OCI-LY3 (cell line): ENCODE data around the gene TIMM13.

Experiments used
- H2AFZ ChIP-seq: fragments of 200-600, 300-600 bp; shearing (Covaris generic); 2 replicates; pipeline ENCODE4 v1.6.0; 2014; ENCODE audit warnings: antibody characterized with exemption, low read depth, low read length
- H3K27ac ChIP-seq: fragments of 200-600, 300-600 bp; sonication (generic); 2 replicates; pipeline ENCODE4 v1.5.1; 2014; ENCODE audit warnings: mild to moderate bottlenecking, low read length, moderate library complexity, mixed read lengths
- H3K27me3 ChIP-seq: fragments of 200-600, 300-600 bp; sonication (generic); 2 replicates; pipeline ENCODE4 v1.6.1; 2014; ENCODE audit warnings: low read depth, low read length, mixed read lengths
- H3K36me3 ChIP-seq: fragments of 200-600, 300-600 bp; sonication (generic); replicated peaks from 2 replicates; pipeline ENCODE3; 2014; ENCODE audit warnings: low read depth, low read length, mixed read lengths
- H3K4me1 ChIP-seq: fragments of 300-600, 200-600 bp; sonication (generic); 2 replicates; pipeline ENCODE4 v1.6.1; 2014; ENCODE audit warnings: low read length, mixed read lengths
- H3K4me2 ChIP-seq: fragments of 200-600, 300-600 bp; sonication (generic); 2 replicates; pipeline ENCODE4 v1.6.1; 2014; ENCODE audit warnings: low read length, mixed read lengths
- H3K4me3 ChIP-seq: fragments of 300-600, 200-600 bp; sonication (generic); 2 replicates; pipeline ENCODE4 v1.5.1; 2014; ENCODE audit warnings: antibody characterized with exemption, mild to moderate bottlenecking, low read length, moderate library complexity
- H3K79me2 ChIP-seq: fragments of 300-600, 200-600 bp; shearing (Covaris generic); 2 replicates; pipeline ENCODE4 v1.6.1; 2014; ENCODE audit warnings: mild to moderate bottlenecking, low read length, mixed read lengths
- H3K9ac ChIP-seq: fragments of 300-600, 200-600 bp; shearing (Covaris generic); 2 replicates; pipeline ENCODE4 v1.6.0; 2014; ENCODE audit warnings: mild to moderate bottlenecking, low read length, moderate library complexity
- H3K9me3 ChIP-seq: fragments of 200-600, 300-600 bp; shearing (Covaris generic); 2 replicates; pipeline ENCODE4 v1.6.1; 2014; ENCODE audit warnings: low read length, mixed read lengths; ENCODE audit not compliant: insufficient read depth
- H4K20me1 ChIP-seq: fragments of 200-600, 300-600 bp; sonication (generic); 2 replicates; pipeline ENCODE4 v1.6.1; 2016; ENCODE audit warnings: low read length, mixed read lengths; ENCODE audit not compliant: insufficient read depth
- EZH2phosphoT487 ChIP-seq: fragments of 200-600 bp; shearing (Covaris generic); IDR thresholded peaks from 2 replicates; pipeline ENCODE4 v1.6.1; 2018; ENCODE audit warnings: antibody characterized with exemption, mixed run types, low read depth
- TF ChIP-seq, protein P1 (sequence below): fragments of 200-600, 300-600 bp; sonication (generic); IDR thresholded peaks from 2 replicates; pipeline ENCODE4 v1.5.1; 2014; ENCODE audit warnings: antibody characterized with exemption, low read length, low read depth

Gene TIMM13

DNA sequence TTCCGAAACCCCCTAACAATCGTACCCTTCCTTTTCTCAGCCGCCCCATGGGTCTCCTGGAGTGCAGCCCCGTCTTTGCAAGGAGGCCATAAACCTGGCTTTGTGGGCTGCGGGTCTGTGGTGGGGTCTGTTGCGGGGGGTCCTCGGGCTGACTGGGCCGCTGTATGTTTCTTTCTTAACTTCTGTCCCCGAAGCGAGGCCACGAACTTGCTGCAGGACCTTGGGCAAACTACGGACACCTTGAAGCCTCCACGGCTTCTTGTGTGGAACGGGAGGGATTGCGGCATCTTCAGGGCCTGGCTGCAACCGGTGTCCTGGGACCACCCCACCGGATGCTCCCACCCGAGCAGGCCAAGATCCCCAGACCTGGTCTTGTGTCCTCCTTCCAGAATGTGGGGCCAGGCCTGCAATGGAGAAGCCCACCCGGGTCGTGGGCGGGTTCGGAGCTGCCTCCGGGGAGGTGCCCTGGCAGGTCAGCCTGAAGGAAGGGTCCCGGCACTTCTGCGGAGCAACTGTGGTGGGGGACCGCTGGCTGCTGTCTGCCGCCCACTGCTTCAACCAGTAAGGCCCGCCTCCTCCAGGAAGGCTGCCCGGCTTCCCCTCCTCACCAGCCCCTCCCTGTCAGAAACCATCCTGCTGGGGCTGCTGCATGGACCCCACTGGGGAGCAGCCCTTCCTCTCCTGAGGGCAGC, 12.0 kb downstream of the TIMM13 start:
- H3K9ac ChIP-seq, result no peak overlapping the region
- no peaks in the 10 kb centered on the region for H3K79me2 ChIP-seq
- H4K20me1 ChIP-seq, result no peaks in the 10 kb centered on the region
- H3K27ac ChIP-seq, result no peak overlapping the region
- H3K4me1 ChIP-seq, result no peaks in the 10 kb centered on the region
- no peak overlapping the region for H3K4me3 ChIP-seq
- peaks cover 3% of the 10 kb centered on the region for H3K36me3 ChIP-seq
- H2AFZ ChIP-seq, result no peak overlapping the region
- H3K4me2 ChIP-seq, result no peak overlapping the region
- no peaks in the 10 kb centered on the region for H3K27me3 ChIP-seq
- H3K9me3 ChIP-seq, result no peaks in the 10 kb centered on the region
- TF ChIP-seq, protein P1, sequence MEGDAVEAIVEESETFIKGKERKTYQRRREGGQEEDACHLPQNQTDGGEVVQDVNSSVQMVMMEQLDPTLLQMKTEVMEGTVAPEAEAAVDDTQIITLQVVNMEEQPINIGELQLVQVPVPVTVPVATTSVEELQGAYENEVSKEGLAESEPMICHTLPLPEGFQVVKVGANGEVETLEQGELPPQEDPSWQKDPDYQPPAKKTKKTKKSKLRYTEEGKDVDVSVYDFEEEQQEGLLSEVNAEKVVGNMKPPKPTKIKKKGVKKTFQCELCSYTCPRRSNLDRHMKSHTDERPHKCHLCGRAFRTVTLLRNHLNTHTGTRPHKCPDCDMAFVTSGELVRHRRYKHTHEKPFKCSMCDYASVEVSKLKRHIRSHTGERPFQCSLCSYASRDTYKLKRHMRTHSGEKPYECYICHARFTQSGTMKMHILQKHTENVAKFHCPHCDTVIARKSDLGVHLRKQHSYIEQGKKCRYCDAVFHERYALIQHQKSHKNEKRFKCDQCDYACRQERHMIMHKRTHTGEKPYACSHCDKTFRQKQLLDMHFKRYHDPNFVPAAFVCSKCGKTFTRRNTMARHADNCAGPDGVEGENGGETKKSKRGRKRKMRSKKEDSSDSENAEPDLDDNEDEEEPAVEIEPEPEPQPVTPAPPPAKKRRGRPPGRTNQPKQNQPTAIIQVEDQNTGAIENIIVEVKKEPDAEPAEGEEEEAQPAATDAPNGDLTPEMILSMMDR, result no peak
- no peak for TF ChIP-seq EZH2phosphoT487

DNA sequence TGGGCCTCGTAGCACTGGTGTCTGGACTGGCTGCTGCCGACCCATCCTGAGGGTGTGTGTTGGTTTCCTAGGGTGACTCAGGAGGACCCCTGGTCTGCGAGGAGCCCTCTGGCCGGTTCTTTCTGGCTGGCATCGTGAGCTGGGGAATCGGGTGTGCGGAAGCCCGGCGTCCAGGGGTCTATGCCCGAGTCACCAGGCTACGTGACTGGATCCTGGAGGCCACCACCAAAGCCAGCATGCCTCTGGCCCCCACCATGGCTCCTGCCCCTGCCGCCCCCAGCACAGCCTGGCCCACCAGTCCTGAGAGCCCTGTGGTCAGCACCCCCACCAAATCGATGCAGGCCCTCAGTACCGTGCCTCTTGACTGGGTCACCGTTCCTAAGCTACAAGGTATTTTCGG, 13.8 kb downstream of the TIMM13 start:
- H3K79me2 ChIP-seq, result no peaks in the 10 kb centered on the region
- H2AFZ ChIP-seq, result no peak overlapping the region
- no peaks in the 10 kb centered on the region for H4K20me1 ChIP-seq
- no peaks in the 10 kb centered on the region for H3K9me3 ChIP-seq
- H3K4me1 ChIP-seq, result no peaks in the 10 kb centered on the region
- H3K9ac ChIP-seq, result no peak overlapping the region
- no peak overlapping the region for H3K4me3 ChIP-seq
- H3K27ac ChIP-seq, result no peak overlapping the region
- H3K27me3 ChIP-seq, result no peaks in the 10 kb centered on the region
- TF ChIP-seq, protein P1, result no peak
- TF ChIP-seq EZH2phosphoT487, result no peak
- H3K36me3 ChIP-seq, result peaks cover 2% of the 10 kb centered on the region
- no peak overlapping the region for H3K4me2 ChIP-seq

DNA sequence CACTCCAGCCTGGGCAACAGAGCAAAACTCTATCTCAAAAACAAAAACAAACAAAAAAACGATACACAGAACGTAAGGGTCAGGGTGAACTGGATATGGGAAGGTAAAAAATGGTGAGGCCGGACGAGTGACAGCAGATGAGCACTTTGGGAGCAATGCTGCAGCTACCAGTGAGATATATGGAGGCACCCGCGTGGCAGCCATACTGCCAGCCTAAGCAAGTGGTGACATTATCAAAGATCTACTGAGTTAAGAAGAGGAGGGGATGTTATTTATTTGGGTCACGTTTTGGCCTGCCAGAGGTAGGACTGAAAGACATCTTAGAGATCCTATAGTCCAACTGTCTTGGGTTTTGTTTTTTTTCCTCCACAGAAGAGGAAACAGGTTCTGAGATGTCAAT, 14.2 kb downstream of the TIMM13 start:
- no peak overlapping the region for H3K9ac ChIP-seq
- no peak for TF ChIP-seq EZH2phosphoT487
- TF ChIP-seq, protein P1, result no peak
- H4K20me1 ChIP-seq, result no peaks in the 10 kb centered on the region
- H3K27ac ChIP-seq, result no peak overlapping the region
- no peak overlapping the region for H3K4me3 ChIP-seq
- H3K9me3 ChIP-seq, result no peaks in the 10 kb centered on the region
- H3K36me3 ChIP-seq, result peaks cover 2% of the 10 kb centered on the region
- no peaks in the 10 kb centered on the region for H3K79me2 ChIP-seq
- H3K27me3 ChIP-seq, result no peaks in the 10 kb centered on the region
- no peak overlapping the region for H2AFZ ChIP-seq
- no peaks in the 10 kb centered on the region for H3K4me1 ChIP-seq
- H3K4me2 ChIP-seq, result no peak overlapping the region

DNA sequence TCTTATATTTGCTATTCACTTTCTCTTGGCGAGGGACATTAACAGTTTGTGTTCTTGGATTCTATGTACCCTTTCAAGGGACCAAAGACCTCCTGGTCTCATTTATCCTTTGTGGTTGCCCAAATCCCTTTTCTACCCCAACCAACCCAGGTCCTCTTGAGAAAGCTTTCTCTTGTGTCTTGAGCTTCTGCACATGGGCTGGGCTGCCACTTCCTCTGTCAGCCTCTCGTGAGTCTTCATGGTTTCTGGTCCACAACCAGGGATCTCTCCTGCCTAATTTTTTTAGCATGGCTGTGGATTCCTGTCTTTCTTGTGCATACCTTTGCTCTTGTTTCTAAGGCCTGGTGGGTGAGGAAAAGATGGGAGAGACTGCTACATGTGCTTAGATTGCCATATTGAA, 14.9 kb downstream of the TIMM13 start:
- Histone ChIP-seq H4K20me1 (no peaks in the 10 kb centered on the region), H3K27me3 (no peaks in the 10 kb centered on the region), H3K36me3 (no peaks in the 10 kb centered on the region), H3K27ac (no peak overlapping the region), H3K4me3 (no peak overlapping the region), H3K79me2 (no peaks in the 10 kb centered on the region), H3K9ac (no peak overlapping the region), H3K9me3 (no peaks in the 10 kb centered on the region), H3K4me2 (no peak overlapping the region), H2AFZ (no peak overlapping the region), H3K4me1 (no peaks in the 10 kb centered on the region)
- TF ChIP-seq EZH2phosphoT487, result no peak
- TF ChIP-seq, protein P1, result no peak
